Fibroblast of skin of abdomen (primary cell): ENCODE results near the gene ERMAP. TPM values are rescaled to one million over a fixed set of nuclear protein-coding genes. Genes with fewer than 3 reads are reported as not detected.

Source experiments
- DNase-seq: peaks from one replicate; pipeline ENCODE4 v3.0.0-alpha.2; 2013
- polyA plus RNA-seq, 2 experiments: library from polyadenylated mRNA; unstranded; fragments of 120-200 nt; gene quantifications; one replicate each; pipeline ENCODE4 v1.2.1, GENCODE V29; 2013; ENCODE audit not compliant: insufficient read length in 2 of 2

The ERMAP gene
- 11.7 TPM for polyA plus RNA-seq (2013, experiment 1 of 2; ENCODE audit: insufficient read length)
- polyA plus RNA-seq (2013, experiment 2 of 2; ENCODE audit: insufficient read length): 12.2 TPM

GRCh38 chr1:42816585-42817439 is at the start of gene ERMAP, which contains the start of gene SVBP:
Gene ERMAP (plus strand): TSS chr1:42817122. CDS start chr1:42830449, 13,327 bp downstream.
Gene SVBP (minus strand): TSS chr1:42817397. CDS start chr1:42816544, 853 bp downstream.
- peak; percentile 88 for DNase-seq

GRCh38 chr1:42767510-42768000 is 49.4 kb upstream of the ERMAP start:
- no peak for DNase-seq

- no peak for DNase-seq
These were observed 48.8 kb upstream of the ERMAP start for GRCh38 chr1:42768172-42768571.

GRCh38 chr1:42769811-42770210 is 47.1 kb upstream of the ERMAP start:
- no peak for DNase-seq

- no peak for DNase-seq
These were observed 43.5 kb upstream of the ERMAP start for GRCh38 chr1:42773420-42773819.

- no peak for DNase-seq
These were observed 41.9 kb upstream of the ERMAP start for GRCh38 chr1:42774928-42775526.

GRCh38 chr1:42776502-42776901 is 40.4 kb upstream of the ERMAP start:
- no peak for DNase-seq

- DNase-seq: peak; percentile 33
These were observed 39.1 kb upstream of the ERMAP start for GRCh38 chr1:42777852-42778251.

GRCh38 chr1:42779725-42780124 is 37.2 kb upstream of the ERMAP start:
- no peak for DNase-seq

GRCh38 chr1:42780176-42780575 is 36.7 kb upstream of the ERMAP start:
- DNase-seq: no peak

GRCh38 chr1:42783092-42783491 is 33.8 kb upstream of the ERMAP start:
- DNase-seq: no peak

- no peak for DNase-seq
These were observed 32.4 kb upstream of the ERMAP start for GRCh38 chr1:42784547-42784945.

- peak; percentile 18 for DNase-seq
These were observed 31.8 kb upstream of the ERMAP start, which contains the start of gene TMEM269 for GRCh38 chr1:42784946-42785693. Gene TMEM269 (plus strand): TSS chr1:42784991. CDS start chr1:42789894, 4,903 bp downstream.

GRCh38 chr1:42786097-42786496 is 30.8 kb upstream of the ERMAP start:
- no peak for DNase-seq

- no peak for DNase-seq
These were observed 28.9 kb upstream of the ERMAP start for GRCh38 chr1:42788021-42788420.

- DNase-seq: no peak
These were observed 23.1 kb upstream of the ERMAP start for GRCh38 chr1:42793824-42794223.

GRCh38 chr1:42797414-42797813 is 19.5 kb upstream of the ERMAP start:
- DNase-seq: no peak

- no peak for DNase-seq
These were observed 18.9 kb upstream of the ERMAP start for GRCh38 chr1:42797979-42798378.

- peak; percentile 62 for DNase-seq
These were observed 15.0 kb upstream of the ERMAP start for GRCh38 chr1:42801832-42802473.

GRCh38 chr1:42806171-42806570 is 10.8 kb upstream of the ERMAP start:
- DNase-seq: no peak

GRCh38 chr1:42806593-42806992 is 10.3 kb upstream of the ERMAP start:
- DNase-seq: no peak

- DNase-seq: no peak
These were observed 9.8 kb upstream of the ERMAP start for GRCh38 chr1:42807056-42807668.
